PC-3 (cell line): Measurements from ENCODE around the gene CD9.
A peak's percentile ranks its signal among the peaks of the same experiment; 100 is the strongest.

Experiments
- EZH2 ChIP-seq: fragments of 300-600 bp; sonication (generic); IDR thresholded peaks from one replicate; pipeline ENCODE4 v1.6.1; 2017; ENCODE audit warnings: antibody characterized with exemption, mild to moderate bottlenecking, low read length; ENCODE audit not compliant: unreplicated experiment
- EZH2phosphoT487 ChIP-seq: fragments of 300-600 bp; sonication (generic); IDR thresholded peaks from 2 replicates; pipeline ENCODE4 v1.6.1; 2018; ENCODE audit warnings: mild to moderate bottlenecking, antibody characterized with exemption, low read length, borderline replicate concordance
- TF ChIP-seq, protein P1 (sequence below): fragments of 300-600 bp; sonication (generic); conservative IDR thresholded peaks from 2 replicates; pipeline ENCODE4 v1.5.1; 2017; ENCODE audit warnings: antibody characterized with exemption, low read depth, mild to moderate bottlenecking, low read length

DNA sequence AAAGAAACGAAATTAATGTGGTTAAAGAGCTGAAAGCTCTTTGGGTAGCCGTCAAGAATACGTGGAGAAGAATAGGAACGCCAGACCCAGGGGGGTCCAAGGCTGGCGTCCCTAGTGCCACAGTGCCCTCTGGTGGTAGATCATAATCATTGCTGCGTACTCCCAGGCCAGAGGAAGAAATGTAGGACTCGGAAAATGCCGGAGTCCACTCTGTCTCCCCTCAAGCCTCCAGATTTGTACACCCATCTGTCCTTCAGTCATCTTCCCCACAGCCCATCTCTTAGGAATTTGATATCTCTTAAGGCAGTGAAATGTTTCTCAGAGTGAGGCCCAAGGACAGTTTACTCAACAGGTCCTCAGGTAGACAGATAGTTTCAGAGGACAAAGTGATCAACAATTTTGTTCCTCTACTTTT lies 84.9 kb downstream of the CD9 start:
- TF ChIP-seq, protein P1, sequence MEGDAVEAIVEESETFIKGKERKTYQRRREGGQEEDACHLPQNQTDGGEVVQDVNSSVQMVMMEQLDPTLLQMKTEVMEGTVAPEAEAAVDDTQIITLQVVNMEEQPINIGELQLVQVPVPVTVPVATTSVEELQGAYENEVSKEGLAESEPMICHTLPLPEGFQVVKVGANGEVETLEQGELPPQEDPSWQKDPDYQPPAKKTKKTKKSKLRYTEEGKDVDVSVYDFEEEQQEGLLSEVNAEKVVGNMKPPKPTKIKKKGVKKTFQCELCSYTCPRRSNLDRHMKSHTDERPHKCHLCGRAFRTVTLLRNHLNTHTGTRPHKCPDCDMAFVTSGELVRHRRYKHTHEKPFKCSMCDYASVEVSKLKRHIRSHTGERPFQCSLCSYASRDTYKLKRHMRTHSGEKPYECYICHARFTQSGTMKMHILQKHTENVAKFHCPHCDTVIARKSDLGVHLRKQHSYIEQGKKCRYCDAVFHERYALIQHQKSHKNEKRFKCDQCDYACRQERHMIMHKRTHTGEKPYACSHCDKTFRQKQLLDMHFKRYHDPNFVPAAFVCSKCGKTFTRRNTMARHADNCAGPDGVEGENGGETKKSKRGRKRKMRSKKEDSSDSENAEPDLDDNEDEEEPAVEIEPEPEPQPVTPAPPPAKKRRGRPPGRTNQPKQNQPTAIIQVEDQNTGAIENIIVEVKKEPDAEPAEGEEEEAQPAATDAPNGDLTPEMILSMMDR, result peak; percentile 85
- TF ChIP-seq EZH2phosphoT487 (no peak), EZH2 (no peak)
